Retinal pigment epithelial cell (primary cell): ENCODE results near the gene DGCR8.

ENCODE experiments used
- DNase-seq: peaks from one replicate; pipeline ENCODE4 v3.0.0-alpha.2; 2010; ENCODE audit warnings: low read depth
- H3K4me3 ChIP-seq: 2 replicates; pipeline ENCODE4 v1.5.1; 2011; ENCODE audit warnings: mild to moderate bottlenecking, low read length, control low read depth, moderate library complexity
- TF ChIP-seq, protein P1 (sequence below): conservative IDR thresholded peaks from 2 replicates; pipeline ENCODE4 v1.5.1; 2011; ENCODE audit warnings: low read depth, low read length, control low read depth, inconsistent platforms

The DGCR8 gene

DNA sequence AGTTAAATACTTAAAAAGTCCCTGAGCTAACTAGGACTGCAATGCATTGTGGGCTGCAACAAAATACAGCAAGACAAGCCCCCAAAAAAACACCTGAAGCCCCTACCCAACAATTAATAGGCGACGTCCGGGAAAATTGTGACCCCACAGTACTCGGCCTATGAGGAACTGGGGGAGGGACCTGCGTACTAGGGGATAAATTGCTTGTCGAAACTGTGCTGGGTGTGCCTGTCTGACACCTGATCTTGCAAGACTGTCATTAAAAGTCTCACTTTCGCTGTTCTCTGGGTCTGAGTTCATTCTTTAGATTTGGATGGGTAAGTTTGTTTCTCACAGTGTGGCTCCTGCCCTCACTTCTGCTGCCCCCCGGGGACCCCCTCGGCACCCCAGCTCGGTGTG lies 44.0 kb upstream of the DGCR8 start:
- no peak for DNase-seq
- no peak overlapping the region for H3K4me3 ChIP-seq
- TF ChIP-seq, protein P1, sequence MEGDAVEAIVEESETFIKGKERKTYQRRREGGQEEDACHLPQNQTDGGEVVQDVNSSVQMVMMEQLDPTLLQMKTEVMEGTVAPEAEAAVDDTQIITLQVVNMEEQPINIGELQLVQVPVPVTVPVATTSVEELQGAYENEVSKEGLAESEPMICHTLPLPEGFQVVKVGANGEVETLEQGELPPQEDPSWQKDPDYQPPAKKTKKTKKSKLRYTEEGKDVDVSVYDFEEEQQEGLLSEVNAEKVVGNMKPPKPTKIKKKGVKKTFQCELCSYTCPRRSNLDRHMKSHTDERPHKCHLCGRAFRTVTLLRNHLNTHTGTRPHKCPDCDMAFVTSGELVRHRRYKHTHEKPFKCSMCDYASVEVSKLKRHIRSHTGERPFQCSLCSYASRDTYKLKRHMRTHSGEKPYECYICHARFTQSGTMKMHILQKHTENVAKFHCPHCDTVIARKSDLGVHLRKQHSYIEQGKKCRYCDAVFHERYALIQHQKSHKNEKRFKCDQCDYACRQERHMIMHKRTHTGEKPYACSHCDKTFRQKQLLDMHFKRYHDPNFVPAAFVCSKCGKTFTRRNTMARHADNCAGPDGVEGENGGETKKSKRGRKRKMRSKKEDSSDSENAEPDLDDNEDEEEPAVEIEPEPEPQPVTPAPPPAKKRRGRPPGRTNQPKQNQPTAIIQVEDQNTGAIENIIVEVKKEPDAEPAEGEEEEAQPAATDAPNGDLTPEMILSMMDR, result no peak

DNA sequence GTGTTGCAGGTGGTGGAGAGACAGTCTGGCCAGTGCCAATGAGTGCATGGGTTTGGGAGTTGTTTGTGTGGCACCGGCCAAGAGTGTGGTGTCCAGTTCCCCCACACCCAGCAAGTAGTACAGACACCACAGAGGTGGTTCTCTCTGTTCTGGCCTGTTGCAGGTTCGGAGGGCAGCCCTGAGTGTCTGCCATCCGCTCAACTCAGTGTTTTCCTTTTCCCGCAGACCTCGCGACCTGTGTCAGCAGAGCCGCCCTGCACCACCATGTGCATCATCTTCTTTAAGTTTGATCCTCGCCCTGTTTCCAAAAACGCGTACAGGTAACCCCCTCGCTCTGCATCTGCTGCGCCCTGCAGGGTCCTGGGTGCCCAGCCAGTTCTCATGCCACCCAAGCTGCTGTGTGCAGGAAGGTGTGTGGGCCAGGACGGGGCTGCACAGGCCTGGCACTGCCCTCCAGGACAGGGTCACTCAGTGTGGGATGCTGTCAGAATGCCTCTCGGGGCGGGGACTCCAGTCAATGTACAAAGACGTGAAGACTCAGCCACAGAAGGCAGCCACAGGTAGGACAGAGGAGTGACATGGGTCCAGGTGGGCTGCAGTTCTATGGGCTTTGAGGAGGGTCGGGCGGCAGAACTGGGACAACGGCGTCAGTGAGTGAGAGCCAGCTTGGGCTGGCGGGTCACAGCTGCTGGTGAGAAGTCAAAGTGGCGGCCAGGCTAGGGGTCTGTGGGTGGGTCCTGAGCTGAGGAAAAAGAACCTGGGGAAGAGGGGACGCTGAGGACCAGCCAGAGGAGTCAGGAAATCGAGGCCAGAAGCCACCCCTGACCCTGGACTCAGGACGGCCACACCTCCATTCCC lies 43.3 kb upstream of the DGCR8 start:
- no peak for DNase-seq
- TF ChIP-seq, protein P1, result no peak

DNA sequence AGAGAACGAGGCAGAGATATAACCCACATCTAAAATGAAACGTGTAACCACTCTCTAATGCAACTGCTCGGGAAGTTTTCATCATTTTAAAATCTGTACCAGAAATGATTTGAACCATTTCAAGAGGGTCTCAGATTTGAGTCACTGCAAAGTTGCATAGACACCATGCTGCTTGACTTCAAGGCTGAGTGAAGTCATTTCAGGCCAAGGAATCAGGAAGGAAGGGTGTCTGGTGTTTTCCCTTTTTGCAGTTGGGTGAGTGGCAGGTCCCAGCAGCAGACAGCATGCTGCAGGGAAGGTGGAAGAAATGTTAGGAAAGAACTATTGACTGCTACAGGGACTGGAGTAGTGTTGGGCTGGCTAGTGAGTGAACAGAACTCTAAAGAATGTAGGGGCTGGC lies 42.6 kb upstream of the DGCR8 start:
- TF ChIP-seq, protein P1, result no peak
- no peak overlapping the region for H3K4me3 ChIP-seq
- DNase-seq, result no peak

More for the DNA sequence above, 43.3 kb upstream of the DGCR8 start:
- no peak overlapping the region for H3K4me3 ChIP-seq

DNA sequence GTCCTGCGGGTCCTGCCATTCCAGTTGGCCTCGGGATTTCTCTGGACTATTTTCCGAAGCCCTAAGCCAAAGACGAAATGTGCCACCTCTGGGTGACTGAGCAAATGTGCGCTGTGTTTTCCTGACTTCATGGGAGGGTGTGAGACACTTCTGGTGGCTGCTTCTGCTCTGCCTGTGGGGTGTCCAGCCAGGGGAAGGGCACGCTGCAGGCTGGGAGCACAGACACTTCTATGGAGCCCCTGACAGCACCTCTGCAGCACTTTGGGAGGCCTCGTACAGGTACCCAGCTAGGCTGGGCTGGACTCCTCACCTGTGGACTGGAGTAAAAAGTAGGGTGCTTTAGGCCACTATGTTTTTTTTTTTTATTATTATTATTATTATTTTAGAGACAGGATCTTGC lies 41.5 kb upstream of the DGCR8 start:
- no peak overlapping the region for H3K4me3 ChIP-seq
- DNase-seq, result no peak
- TF ChIP-seq, protein P1, result no peak

DNA sequence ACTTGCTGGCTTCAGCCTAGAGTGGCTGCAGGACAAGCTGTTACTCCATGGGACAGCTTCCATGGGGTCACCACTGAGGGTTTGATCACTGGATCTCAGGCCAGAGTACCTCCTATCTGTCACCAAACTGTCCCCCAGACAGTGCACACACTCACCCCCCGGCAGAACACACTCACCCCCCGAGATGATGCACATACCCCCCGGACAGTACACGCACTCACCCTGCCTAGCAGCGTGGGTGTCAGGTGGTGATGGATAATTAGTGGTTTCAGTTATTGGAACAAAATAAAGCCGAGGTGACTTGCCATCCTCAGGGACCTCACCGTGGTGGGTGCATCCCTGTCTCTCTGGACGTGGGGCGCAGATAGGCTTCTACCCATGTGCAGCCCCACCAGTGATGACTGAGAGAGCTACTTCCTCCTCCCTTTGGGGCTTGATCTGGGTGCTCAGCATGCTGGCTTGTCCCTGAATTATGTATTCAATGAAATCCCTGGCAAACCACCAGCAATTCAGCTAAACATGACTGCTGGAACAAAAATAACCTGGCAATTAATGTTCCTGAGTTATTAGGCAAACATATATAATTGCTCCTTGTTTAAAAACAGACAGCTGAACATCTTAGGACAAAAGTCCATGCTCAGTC lies 40.2 kb upstream of the DGCR8 start:
- DNase-seq, result no peak
- TF ChIP-seq, protein P1, result no peak
- H3K4me3 ChIP-seq, result no peak overlapping the region

DNA sequence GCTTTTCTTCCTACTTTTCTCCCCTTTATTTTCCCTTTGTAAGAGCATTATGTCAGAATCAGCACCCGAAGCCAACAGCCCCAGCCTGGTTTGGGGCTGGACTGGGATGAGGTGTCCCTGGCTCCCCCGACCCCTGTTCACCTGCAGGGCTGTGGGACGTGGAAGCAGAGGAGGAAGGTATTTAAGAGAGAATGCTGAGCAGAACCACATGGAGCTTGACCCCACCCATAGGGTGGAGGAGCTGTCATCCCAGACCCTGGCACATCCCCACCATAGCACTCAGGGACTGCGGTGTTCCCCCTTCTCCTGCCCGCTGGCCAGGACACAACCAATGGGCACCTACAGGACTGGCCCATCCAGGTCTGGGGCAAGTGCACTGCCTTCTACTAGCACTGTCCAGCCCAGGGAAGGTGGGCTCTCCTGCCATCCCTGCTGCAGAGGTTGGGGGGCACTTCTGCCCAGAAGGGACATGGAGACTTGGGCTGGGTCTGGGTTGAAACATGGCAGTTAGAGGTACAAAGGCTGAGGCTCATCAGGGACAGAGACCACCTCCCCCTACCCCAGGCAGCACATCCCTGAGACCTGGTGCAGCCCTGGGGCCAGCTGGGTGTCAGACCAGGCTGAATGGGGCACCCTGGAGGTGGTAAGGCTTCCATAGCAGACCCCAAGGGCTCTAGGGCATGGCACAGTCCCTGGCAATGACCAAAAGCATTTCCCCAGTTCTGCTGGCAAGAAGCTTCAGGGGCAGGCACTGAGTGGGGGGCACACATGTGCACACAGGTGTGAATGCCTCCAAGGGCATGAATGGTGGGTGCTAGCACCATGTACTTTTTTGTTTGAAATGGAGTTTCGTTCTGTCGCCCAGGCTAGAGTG lies 39.5 kb upstream of the DGCR8 start:
- H3K4me3 ChIP-seq, result no peak overlapping the region
- TF ChIP-seq, protein P1, result no peak
- DNase-seq, result no peak
